Tibial artery (tissue), 4 donors: ENCODE results near the gene GSTT2B.
"Not testable (repeated sequence)": the region's sequence is repeated elsewhere in the genome, so short reads cannot be mapped to it uniquely, and the experiment has no call there.

Source experiments
- DNase-seq, 2 donors: peaks; one replicate each; pipeline ENCODE4 v3.0.0-alpha.2; 2019
- H3K27ac ChIP-seq, 2 donors: fragments of 200-600 bp; sonication (generic) in 1 of 2; 1 replicate in 1 of 2; 2 replicates in 1 of 2; pipeline ENCODE4 v1.5.1; 2018 to 2019; ENCODE audit warnings: mild to moderate bottlenecking in 1 of 2
- H3K27me3 ChIP-seq, 2 donors: fragments of 200-600 bp; sonication (generic) in 1 of 2; one replicate each; pipeline versions ENCODE4 v1.5.1 to v1.6.0; 2016 to 2019
- H3K36me3 ChIP-seq, 3 donors: fragments of 200-600 bp; sonication (generic) in 2 of 3; one replicate each; pipeline ENCODE4 v1.5.1; 2016 to 2019; ENCODE audit warnings: mild to moderate bottlenecking in 2 of 3
- H3K4me1 ChIP-seq, 4 donors: fragments of 200-600 bp; sonication (generic) in 2 of 4; 1 replicate in 3 of 4; 2 replicates in 1 of 4; pipeline ENCODE4 v1.5.1; 2016 to 2019
- H3K4me3 ChIP-seq, 2 donors: fragments of 200-600 bp; sonication (generic) in 1 of 2; 1 replicate in 1 of 2; 2 replicates in 1 of 2; pipeline ENCODE4 v1.5.1; 2018 to 2019; ENCODE audit warnings: mild to moderate bottlenecking in 2 of 2
- H3K9me3 ChIP-seq, 3 donors: fragments of 200-600 bp; sonication (generic) in 1 of 3; one replicate each; pipeline ENCODE4 v1.5.1; 2016 to 2019
- CTCF ChIP-seq, 2 experiments: fragments of 200-600 bp in 1 of 2; fragments of 450-650 bp in 1 of 2; IDR thresholded peaks; one replicate each; pipeline ENCODE4 v1.5.1; 2017 to 2019; ENCODE audit warnings: antibody characterized with exemption in 2 of 2, mild to moderate bottlenecking in 1 of 2, moderate library complexity in 1 of 2
- intact Hi-C: fragments of 100-400 bp; cut with DNase I; formaldehyde crosslinking; loops from one replicate; pipeline ENCODE4 v1.15.0; 2023; ENCODE audit warnings: low total_unique reads

Gene GSTT2B

GRCh38 chr22:23912293-23912903 lies 48.6 kb downstream of the GSTT2B start:
- intact Hi-C loops, result no loop called here
- H3K27me3 ChIP-seq, result no peaks in the 10 kb centered on the region
- no peaks in the 10 kb centered on the region for H3K36me3 ChIP-seq
- no peak for TF ChIP-seq CTCF (IDR thresholded peaks at IDR 0.05)
- peak in 1 of 2 donors; percentile 32 for DNase-seq
- H3K4me3 ChIP-seq, result no peak overlapping the region
- no peaks in the 10 kb centered on the region for H3K9me3 ChIP-seq
- H3K27ac ChIP-seq, result no peak overlapping the region
- peaks cover 0 to 7% (median 3%) of the 10 kb centered on the region in 4 donors for H3K4me1 ChIP-seq

- no peak overlapping the region for H3K4me3 ChIP-seq
- intact Hi-C loops, result no loop called here
- TF ChIP-seq CTCF (IDR thresholded peaks at IDR 0.05), result no peak
- no peaks in the 10 kb centered on the region for H3K27me3 ChIP-seq
- no peak overlapping the region for H3K27ac ChIP-seq
- no peaks in the 10 kb centered on the region for H3K9me3 ChIP-seq
- H3K36me3 ChIP-seq, result no peaks in the 10 kb centered on the region
- DNase-seq, result peak in 1 of 2 donors; percentile 55
- H3K4me1 ChIP-seq, result peaks cover 0 to 7% (median 3%) of the 10 kb centered on the region in 4 donors
These were observed 49.5 kb downstream of the GSTT2B start for GRCh38 chr22:23911318-23911980.

GRCh38 chr22:23910496-23911190 lies 50.4 kb downstream of the GSTT2B start:
- DNase-seq, result peak in 1 of 2 donors; percentile 25
- Histone ChIP-seq H3K4me1 (peaks cover 0 to 7% (median 3%) of the 10 kb centered on the region in 4 donors), H3K27ac (no peak overlapping the region), H3K27me3 (no peaks in the 10 kb centered on the region), H3K9me3 (no peaks in the 10 kb centered on the region), H3K36me3 (no peaks in the 10 kb centered on the region), H3K4me3 (no peak overlapping the region)
- intact Hi-C loops, result no loop called here
- no peak for TF ChIP-seq CTCF (IDR thresholded peaks at IDR 0.05)

- Histone ChIP-seq H3K9me3 (no peaks in the 10 kb centered on the region), H3K27me3 (no peaks in the 10 kb centered on the region), H3K27ac (no peak overlapping the region), H3K36me3 (no peaks in the 10 kb centered on the region), H3K4me3 (no peak overlapping the region), H3K4me1 (peaks cover 0 to 7% (median 3%) of the 10 kb centered on the region in 4 donors)
- intact Hi-C loops, result no loop called here
- TF ChIP-seq CTCF (IDR thresholded peaks at IDR 0.05), result no peak
- peak in 1 of 2 donors; percentile 38 for DNase-seq
These were observed 51.6 kb downstream of the GSTT2B start for GRCh38 chr22:23909296-23909898.

- no peak for TF ChIP-seq CTCF (IDR thresholded peaks at IDR 0.05)
- Histone ChIP-seq H3K27me3 (no peaks in the 10 kb centered on the region), H3K4me1 (peaks cover 0 to 7% (median 3%) of the 10 kb centered on the region in 4 donors), H3K27ac (no peak overlapping the region), H3K36me3 (no peaks in the 10 kb centered on the region), H3K4me3 (no peak overlapping the region), H3K9me3 (no peaks in the 10 kb centered on the region)
- DNase-seq, result peak in 1 of 2 donors; percentile 39
- intact Hi-C loops, result no loop called here
These were observed 52.3 kb downstream of the GSTT2B start for GRCh38 chr22:23908587-23909205.

GRCh38 chr22:23907423-23907822 lies 53.6 kb downstream of the GSTT2B start:
- H3K4me3 ChIP-seq, H3K27ac ChIP-seq, intact Hi-C loops: not testable (repeated sequence)

More at GRCh38 chr22:23907423-23907822, 53.6 kb downstream of the GSTT2B start:
- H3K27me3 ChIP-seq, DNase-seq, H3K4me1 ChIP-seq, H3K36me3 ChIP-seq, H3K9me3 ChIP-seq: not testable (repeated sequence)
